GM18907 (cell line): Measurements from ENCODE around the gene DENND5A.
A peak's percentile ranks its signal among the peaks of the same experiment; 100 is the strongest.

Source experiments
- ATAC-seq: cut with Tn5 transposase; IDR thresholded peaks from one replicate; pipeline ENCODE4 v1.9.1; 2021; ENCODE audit warnings: mild to moderate bottlenecking, moderate library complexity; ENCODE audit not compliant: unreplicated experiment

Gene DENND5A

DNA sequence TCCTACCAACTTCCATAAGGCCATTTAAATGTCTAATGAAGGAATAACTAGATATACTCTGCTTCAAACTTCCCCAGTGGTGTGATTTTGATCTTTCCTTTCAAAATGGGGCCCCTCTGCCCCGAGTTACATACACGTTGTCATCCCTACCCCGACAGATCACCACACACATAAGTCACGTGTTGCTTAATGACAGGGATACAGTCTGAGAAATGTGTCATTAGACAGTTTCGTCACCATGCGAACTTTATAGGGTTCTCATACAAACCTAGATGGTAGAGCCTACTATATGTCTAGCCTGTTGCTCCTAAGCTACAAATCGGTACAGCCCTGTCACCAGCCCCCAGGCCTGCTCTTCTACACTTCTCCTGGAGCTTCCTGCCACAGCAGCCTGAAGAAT lies 124.0 kb downstream of the DENND5A start:
- no peak for ATAC-seq

DNA sequence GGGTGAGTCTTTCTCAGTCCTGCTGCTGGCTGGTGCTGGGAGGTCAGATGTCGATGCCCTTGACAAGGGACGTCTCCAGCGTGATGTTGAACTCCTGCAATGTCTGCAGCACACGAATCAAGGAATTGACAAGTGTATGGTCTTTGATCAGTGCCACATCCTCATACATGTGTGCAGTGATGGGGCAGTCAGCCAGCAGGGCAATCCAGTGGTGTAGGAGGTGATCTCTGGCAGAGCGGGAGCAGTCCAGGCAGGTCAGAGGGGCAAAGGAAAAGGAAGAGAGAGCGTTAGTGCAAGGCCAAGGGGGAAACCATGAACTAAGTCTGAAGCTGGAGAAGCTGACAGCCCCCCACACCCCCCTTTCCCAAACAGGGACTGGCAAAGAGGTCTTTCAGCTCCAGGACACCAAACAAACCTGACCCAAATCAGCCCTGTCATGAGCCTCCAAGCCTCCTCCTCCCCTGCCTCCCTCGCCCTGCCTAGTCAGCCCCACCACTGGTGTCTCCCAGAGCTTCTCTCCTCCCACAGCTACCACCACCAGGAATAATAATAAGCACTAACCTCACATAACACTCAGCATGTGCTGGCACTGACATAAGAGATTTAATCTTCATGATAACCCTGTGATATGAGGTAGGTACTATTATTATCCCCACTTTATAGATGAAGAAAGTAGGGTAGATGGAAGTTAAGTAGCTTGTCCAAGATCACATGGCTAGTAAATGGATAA lies 125.4 kb downstream of the DENND5A start:
- no peak for ATAC-seq

DNA sequence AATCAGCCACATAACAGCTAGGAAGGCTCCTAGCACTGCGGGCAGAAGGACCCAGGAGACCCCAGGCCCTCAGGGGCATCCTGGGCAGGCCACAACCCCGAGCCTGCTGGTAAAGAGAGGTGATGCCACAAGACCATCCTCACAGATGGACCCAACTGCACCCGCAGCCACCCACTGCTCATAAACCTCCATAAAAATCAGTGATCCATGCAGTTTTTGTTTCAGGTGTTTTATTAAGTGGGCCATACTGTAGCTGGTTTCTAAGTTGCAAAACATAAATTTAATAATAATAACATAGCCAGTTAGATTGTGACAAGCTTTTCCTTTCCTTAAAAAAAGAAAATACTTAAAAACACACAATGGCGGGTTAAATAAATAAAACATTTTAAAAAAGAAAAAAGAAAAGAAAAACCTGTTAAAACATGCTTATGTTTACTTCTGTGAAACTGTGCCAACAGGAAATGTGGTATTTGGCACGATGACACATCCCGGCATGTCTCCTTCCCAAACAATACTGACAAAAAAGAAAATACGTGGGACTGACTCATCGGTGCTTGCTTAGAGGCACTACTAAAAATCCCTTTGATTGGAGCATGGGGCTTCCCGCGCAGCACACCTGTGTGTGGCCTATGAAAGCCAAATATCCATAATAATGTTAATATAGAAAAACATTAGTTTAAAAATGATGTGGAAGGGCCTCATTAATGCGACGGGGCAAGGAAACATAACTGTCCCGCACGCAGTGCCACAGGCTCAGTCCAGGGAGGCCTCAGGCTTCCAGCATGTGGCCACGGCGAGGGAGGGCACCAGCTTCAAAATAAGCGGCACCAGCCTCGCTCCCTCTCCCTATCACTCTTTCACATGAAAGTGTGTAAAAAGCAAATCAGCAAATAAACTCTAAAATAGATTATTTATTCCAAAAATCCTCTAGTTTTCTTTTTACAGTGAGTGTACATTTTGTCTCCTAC lies 126.3 kb downstream of the DENND5A start:
- no peak for ATAC-seq

DNA sequence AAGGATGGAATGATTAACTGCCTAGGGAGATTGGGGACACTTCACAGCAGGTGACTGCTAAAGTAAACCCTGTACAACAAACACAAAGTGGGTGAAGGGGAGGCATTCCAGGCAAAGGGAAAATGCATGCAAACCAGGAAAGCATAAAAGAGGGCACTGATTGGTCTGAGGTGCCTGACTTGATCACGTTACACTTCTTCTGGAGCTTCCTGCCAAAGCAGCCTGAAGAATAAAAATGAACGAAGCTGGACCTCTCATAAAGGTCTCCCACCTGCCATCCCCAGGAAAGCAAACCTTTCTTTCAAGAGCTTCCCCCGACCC lies 127.1 kb downstream of the DENND5A start:
- ATAC-seq: no peak

DNA sequence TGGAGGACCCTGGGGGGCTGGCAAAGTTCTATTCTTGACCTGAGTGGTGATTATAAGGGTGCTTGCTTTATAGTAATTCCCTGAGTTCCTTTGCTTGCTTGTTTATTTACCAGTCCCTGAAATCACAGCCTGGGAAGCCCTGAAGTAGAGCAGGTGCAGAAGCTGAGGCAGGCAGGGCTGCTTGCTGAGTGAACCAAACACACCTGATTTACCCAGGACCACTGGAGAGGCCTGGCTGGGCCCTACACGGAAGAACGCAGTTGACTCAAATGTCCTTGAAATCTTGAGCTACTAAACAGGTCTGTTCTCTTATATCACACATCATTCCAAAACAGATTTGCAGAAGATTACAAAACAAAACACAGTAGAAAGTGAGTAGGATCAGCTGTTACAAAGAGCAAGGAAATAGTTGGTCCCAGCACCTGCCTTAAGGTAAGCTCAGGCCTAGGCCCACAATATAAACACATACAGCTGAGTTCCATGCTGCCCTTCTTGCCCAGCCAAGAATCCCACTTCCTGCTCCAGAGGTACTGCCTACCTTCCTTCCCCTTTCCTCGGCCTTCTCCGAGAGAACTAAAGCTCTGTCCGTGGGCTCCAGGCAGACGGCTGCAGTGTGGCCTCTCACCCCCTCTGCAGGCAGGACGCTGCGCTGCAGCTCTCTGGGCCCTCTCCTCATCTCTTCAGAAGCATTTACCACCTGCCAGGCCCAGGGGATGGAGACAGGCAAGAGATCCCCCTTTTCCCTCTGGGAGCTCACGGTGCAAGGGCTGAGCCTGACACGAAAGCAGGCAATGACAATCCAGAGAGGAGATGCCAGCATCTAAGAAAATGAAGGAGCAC lies 127.6 kb downstream of the DENND5A start:
- peak; percentile 84 for ATAC-seq

DNA sequence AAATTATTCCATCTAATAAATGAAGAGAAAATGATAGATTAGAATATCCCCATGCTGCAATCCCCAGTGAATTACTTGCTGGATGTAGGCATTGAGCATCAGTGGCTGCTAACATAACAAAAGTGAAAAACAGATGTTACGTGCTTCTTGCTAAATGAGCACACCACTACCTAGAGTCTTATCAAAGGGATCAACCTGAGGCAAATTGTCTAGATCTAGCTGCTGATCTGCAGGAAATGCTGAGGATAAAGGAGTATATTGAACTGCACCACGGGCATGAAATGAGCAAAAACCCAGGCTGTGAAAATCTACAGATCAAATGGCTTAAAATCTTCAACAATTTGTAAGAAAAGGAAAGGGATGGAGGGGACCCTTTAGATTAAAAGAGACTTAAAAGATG lies 128.4 kb downstream of the DENND5A start:
- no peak for ATAC-seq

DNA sequence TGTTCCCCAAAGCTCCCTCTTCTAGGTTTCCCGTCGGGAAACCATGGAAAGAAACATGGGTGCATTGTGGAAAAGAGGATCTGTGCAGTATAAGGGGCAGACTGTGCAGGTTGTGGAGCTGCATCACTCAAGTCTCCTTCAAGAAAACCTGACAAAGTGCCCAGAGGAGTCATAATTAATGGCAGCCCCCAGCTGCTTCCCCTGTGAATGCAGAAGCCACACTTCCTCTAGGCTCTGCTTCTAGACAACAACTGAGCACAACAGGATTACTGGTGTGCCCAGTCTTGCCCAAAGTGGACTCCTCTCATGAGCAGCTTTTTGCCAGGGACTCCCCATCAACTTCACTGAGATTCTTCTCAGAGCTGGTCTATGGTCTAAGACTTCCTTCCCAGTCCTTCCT lies 131.2 kb downstream of the DENND5A start:
- ATAC-seq: no peak

DNA sequence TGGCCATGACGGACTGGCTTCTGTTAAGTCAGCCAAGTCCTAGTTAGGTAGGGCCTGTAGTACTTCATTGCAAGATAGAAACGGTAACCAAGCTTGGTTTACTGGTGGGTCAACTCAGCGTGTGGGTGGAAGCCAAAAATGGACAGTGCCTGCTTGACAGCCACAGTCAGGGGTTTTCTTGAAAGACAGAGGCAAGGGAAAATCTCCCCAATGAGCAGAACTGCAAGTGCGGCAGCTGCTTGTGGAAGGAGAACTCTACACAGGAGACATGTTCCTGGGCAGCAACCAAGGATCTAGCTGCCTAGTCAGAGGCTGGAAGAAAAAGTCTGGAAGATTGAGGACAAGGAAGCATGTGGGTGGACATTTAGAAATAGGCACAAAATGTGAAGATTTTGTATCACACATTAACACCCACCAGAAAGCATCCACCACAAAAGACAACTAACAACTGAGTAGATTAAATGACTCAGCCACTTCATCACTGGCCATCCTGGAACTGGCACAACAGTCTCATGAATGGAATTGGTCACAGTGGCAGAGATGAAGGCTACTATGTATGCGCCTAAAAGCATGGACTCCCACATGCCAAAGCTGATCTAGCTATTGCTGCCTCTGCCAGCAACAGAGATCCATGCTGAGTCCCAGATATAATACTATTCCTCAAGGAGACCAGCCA lies 132.8 kb downstream of the DENND5A start:
- ATAC-seq: no peak

DNA sequence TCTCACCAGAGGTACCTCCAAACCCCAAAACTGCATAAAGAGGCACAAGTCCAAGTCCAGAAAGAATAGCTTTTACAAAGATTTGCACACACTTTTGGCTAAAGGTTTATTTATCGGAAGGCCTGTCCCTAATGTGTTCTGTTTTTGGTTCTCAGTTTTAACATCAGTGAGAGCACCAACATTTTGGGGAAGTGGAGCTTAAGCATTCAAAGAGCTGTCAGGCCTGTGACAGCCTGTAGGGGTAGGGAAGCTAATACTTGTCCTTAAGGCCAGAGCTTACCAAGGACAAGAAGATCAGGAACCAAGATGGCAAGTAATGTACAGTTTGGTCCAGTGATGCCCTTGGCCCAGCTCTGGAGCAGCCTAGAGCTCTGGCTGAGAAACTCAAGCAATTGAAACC lies 134.9 kb downstream of the DENND5A start:
- ATAC-seq: no peak

DNA sequence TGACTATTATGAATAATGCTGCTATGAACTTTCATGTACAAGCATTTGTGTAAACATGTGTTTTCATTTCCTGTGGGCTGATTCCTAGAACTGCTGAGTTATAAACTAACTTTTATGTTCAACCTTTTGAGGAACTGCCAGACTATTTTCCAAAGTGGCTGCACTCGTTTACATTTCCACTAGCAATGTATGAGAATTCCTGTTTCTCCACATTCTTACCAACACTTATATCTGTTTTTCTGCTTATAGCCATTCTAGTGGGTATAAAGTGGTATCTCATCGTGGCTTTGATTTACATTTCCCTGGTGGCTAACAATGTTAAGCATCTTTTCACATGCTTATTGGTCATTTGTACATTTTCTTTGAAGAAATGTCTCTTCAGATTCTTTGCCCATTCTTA lies 138.5 kb downstream of the DENND5A start:
- no peak for ATAC-seq

DNA sequence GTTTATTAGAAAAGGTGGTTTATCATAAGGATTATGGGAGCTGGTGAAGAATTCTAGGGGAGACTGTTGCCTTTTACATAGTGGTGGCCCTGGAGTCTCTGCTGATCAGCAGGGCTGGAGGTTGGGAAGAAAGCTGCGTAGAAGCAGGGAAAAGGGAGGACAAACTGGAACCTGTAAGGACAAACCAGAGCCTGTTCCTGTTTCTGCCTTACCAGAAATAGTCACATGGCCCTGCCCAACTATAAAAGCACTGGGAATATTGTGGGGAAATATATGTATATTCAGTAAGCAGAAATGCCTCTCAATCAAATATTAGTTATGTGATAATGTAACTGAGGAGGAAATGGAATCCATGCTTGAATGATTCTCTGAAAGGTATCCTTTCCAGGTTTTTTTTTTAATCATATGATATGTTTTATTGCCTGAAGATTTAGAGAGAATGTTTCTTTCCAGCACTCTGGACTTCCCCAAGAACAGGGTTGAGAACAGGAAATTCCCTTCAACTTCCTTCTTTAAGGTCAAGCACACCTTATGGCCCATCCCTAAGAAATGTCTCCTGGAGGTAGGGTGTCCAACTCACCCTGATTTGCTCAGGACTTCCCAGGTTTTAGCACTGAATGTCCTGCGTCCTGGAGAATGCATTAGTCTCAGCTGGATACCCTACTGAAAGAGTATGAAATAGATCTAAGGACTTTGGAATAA lies 139.8 kb downstream of the DENND5A start:
- no peak for ATAC-seq

DNA sequence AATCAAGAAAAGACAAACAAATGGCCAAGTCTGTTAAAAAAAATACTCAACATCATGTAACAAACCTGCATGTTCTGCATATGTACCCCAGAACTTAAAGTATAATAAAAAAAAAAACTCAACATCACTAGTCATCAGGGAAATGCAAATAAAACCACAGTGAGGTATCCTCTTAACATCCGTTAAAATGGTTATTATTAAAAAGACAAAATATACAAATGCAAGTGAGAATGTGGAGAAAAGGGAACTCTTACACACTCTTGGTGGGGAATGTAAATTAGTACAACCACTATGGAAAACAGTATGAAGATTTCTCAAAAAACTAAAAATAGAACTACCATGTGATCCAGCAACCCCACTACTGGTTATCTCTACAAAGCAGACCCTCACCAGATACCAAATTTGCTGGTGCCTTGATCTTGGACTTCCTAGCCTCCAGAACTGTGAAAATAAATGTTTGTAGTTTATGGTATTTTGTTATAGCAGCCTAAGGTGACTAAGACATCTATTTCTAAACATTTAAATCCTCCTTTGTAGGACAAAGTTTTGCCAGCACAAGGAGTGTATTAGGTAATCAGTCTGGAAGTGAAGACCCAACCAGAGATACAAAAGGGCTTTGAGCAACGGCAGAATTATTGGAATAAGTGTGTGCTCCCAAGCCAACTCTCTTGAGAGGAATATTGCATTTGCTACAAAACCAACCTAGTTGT lies 141.4 kb downstream of the DENND5A start:
- no peak for ATAC-seq

DNA sequence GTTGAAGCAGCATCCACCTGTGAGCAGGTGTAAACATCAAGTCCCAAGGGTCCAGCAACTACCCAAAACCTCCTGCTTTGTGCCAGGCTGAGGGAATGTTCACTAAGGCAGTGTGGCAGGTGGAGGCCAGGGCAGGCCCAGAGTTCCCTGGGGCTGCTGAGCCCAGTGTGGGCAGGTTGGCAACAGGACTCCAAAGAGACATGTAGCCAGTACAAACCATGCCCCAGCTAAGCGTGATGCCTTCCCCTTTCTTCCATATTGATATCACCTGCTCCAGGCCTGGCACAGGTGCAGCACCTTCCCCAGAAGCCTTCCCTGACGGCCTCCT lies 143.7 kb downstream of the DENND5A start:
- no peak for ATAC-seq

DNA sequence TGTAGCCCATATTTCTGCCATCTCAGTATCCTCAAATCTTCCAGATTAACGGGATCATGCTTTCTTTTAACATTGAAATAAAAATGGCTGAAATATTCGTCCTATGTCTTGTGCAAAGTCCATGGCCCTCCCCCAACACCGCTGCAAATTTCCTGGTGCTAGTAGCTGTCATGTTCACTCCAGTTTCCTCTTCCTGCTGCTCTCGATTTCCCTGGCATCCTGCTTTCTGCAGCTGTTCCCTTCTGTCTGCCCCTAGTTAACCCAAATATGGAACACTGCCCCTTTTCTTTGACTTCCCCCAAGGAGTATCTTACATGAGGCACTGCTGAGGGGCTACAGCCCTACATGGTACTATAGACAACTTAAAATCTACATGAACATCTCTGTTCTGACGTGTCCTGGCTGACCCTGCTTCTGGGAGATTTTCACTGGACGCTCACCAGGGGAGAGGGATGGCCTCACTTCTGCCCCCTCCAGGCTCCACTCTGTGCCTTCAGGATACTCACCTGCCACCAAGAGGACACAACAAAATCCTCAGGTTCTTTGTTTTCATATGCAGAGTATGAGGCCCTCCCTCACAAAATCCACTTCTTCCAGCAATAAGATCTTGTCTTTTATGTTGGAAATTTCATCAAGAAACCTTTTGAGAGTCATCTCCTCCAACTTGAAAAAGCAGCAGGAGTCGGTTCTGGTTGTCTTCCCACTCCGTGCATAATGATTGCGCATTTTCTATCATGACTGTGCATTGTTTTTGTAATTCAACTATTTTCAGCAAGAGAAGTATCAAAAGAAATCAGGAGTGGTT lies 144.3 kb downstream of the DENND5A start:
- no peak for ATAC-seq

DNA sequence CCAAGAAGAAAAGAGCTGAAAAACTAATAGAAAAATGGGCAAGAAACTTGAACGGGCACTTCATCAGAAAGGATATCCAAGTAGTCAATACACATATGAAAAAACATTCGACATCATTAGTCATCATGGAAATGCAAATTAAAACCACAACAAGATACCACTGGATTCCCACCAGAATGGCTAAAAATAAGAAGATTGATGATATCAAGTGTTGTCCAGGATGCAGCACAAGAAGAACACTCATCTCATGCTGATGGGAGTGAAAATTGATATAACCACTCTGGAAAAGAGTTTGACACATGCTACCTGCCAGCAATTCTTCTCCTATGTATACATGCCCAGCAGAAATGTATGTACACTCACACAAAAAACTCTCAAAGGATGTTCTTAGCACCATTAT lies 146.9 kb downstream of the DENND5A start:
- ATAC-seq: no peak

DNA sequence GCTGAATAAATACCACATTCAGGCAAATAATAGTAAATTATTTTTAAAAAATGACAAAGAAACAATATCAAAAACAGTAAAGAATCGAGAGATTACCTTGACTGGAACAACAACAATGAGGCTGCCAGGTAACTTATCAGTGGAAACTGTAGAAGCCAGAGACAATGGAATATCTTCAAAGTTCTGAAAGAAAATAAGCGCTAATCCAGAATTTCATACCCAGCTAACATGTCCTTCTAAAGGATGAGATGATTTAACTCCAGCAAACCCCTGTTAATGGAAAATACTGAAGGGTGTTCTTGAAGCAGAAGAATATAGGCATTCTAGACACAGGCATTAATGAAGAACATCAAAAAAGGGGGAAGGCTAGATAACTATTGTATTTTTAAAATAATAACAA lies 153.1 kb downstream of the DENND5A start:
- no peak for ATAC-seq

DNA sequence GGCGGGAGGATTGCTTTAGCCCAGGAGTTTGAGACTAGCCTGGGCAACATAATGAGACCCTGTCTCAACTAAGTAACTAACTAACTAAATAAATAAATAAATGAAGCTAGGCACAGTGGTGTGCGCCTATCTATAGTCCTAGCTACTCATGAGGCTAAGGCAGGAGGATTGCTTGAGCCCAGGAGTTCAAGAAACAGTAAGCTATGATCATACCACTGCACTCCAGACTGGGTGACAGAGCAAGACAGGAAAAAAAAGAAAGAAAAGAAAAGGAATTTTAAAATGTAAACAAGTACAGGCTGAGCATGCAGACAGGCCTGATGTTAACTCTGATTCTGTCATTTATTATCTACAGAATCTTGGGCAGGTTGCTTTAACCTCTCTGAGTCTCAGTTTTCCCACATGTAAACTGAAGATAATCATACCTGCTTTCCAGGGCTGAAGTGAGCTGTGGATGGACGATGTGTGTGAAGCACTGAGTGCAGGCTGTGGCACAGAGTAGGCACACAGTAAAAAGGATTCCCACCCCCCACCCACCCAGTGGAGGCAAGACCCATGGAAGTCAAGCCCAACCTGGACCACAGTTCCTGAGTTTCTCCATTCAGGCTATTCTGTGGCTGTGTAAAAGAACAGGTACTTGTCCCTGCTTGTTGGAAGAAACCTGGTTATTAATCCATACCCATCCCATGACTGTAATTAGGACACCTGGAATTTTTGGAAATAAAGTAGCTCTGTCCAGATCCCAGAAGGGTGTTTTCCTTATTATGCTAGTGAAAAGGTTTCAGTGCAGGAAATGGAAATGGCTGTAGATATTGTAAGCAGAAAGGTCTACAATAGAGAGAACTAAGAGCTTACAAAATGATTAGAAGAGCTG lies 155.1 kb downstream of the DENND5A start:
- ATAC-seq: no peak

DNA sequence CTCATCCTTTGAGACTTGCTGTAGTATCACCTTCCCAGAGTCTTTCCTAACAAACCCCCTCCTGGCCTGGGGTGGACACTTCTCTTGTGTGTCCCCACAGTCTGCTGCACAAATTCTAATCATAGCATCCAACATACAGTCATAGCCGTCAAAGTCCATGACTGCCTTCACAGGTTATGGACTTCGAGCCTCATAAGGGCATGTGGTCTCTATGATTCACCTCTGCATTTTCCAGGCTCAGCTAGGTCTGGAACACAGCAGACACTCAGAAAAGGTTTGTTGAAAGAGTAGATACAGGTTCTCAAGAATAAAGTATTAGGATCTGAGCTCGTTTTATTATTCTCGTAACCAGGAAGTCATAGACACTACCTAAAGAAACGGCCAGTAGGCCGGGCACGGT lies 160.6 kb downstream of the DENND5A start:
- ATAC-seq: no peak
